CD8-positive, alpha-beta memory T cell (primary cell): Measurements from ENCODE around the gene ELMO1. TPM values are rescaled to one million over a fixed set of nuclear protein-coding genes. Genes with fewer than 3 reads are reported as not detected.

Experiments used
- CTCF ChIA-PET: fragments of 350-600 bp; sonication (Branson Sonifier 250); formaldehyde crosslinking; loops from one replicate; lab custom pipeline; 2021; ENCODE audit warnings: antibody characterized with exemption; lab: Charles Lee
- POLR2A ChIA-PET: fragments of 350-600 bp; sonication (Branson Sonifier 250); formaldehyde crosslinking; loops from one replicate; lab custom pipeline; 2021; ENCODE audit warnings: antibody characterized with exemption; lab: Charles Lee
- DNase-seq, 5 donors: peaks; one replicate each; pipeline versions ENCODE4 v3.0.0 to v3.0.0-alpha.2; 2020 to 2022; ENCODE audit warnings: mixed read lengths in 1 of 5
- H3K27ac ChIP-seq: one replicate; pipeline ENCODE4 v1.7.0; 2013; ENCODE audit warnings: low read depth, mild to moderate bottlenecking, low read length, moderate library complexity
- H3K27me3 ChIP-seq: 2 replicates; pipeline ENCODE4 v1.7.0; 2013; ENCODE audit warnings: low read length, mild to moderate bottlenecking; ENCODE audit not compliant: insufficient read depth, poor library complexity, severe bottlenecking
- H3K36me3 ChIP-seq: 2 replicates; pipeline ENCODE4 v1.7.0; 2013; ENCODE audit warnings: mild to moderate bottlenecking, low read length, moderate library complexity; ENCODE audit not compliant: insufficient read depth
- H3K4me1 ChIP-seq: 2 replicates; pipeline ENCODE4 v1.7.0; 2013; ENCODE audit warnings: mild to moderate bottlenecking, low read length, moderate library complexity; ENCODE audit not compliant: insufficient read depth
- H3K4me3 ChIP-seq: 2 replicates; pipeline ENCODE4 v1.7.0; 2013; ENCODE audit warnings: mild to moderate bottlenecking, low read length
- H3K9me3 ChIP-seq: 2 replicates; pipeline ENCODE4 v1.7.0; 2013; ENCODE audit warnings: mild to moderate bottlenecking, low read length
- H3K27ac Mint-ChIP-seq, 8 donors: one replicate each; pipeline ENCODE4 v1.8.0; 2020 to 2021; ENCODE audit warnings: mixed read lengths in 8 of 8, mild to moderate bottlenecking in 6 of 8, inconsistent platforms in 3 of 8, moderate library complexity in 3 of 8
- H3K27me3 Mint-ChIP-seq, 2 donors: one replicate each; pipeline ENCODE4 v1.8.0; 2020 to 2021; ENCODE audit warnings: mixed read lengths in 2 of 2, mild to moderate bottlenecking in 1 of 2, moderate library complexity in 1 of 2
- H3K36me3 Mint-ChIP-seq, 3 donors: one replicate each; pipeline ENCODE4 v1.8.0; 2020 to 2021; ENCODE audit warnings: mixed read lengths in 3 of 3, inconsistent platforms in 1 of 3, mild to moderate bottlenecking in 1 of 3
- H3K4me1 Mint-ChIP-seq, 3 donors: one replicate each; pipeline ENCODE4 v1.8.0; 2020 to 2021; ENCODE audit warnings: mixed read lengths in 3 of 3, inconsistent platforms in 1 of 3, mild to moderate bottlenecking in 1 of 3
- H3K4me3 Mint-ChIP-seq, 7 donors: one replicate each; pipeline ENCODE4 v1.8.0; 2020 to 2021; ENCODE audit warnings: mixed read lengths in 7 of 7, mild to moderate bottlenecking in 6 of 7, moderate library complexity in 4 of 7, inconsistent platforms in 2 of 7
- H3K9me3 Mint-ChIP-seq, 5 donors: one replicate each; pipeline ENCODE4 v1.8.0; 2020 to 2022; ENCODE audit warnings: mixed read lengths in 5 of 5, mild to moderate bottlenecking in 3 of 5, moderate library complexity in 2 of 5, inconsistent platforms in 1 of 5
- polyA plus RNA-seq: library from polyadenylated mRNA; unstranded; fragments of 300-500 nt; fragmentation: Illumina TruSeq; gene quantifications from one replicate; pipeline ENCODE4 v1.2.3, GENCODE V29; 2021
- total RNA-seq, 2 experiments: library from RNA; stranded (reverse); gene quantifications; one replicate each; pipeline ENCODE4 v1.2.3, GENCODE V29; 2021

The ELMO1 gene
- total and polyA plus RNA-seq, 3 experiments from 2014 or later, result 65.6 to 74.4 (median 66.2) TPM

DNA sequence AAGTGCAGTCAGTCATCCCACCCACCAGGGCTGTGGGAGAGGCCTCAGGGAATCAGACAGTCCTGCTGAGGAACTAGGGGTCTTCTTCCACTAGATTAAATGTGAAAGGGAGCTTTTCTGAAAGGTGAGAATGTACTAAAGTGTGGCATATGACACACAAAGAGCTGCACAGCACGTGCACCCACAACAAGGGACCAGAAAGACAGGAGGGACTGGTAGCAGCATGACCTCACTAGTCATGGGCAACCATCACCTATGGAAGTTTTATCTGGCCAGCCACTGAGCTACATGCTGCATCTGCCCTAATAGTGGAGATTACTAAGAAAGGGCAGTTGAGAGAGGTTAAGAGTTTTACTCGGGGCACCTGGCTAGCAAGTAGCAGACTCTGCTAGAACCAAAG lies 519.9 kb downstream of the ELMO1 start:
- Mint-ChIP-seq H3K27me3 (no peaks in the 10 kb centered on the region), H3K9me3 (peaks cover 0 to 11% (median 6%) of the 10 kb centered on the region in 5 donors), H3K27ac (peak overlapping the region in 1 of 8 donors; percentile 48), H3K36me3 (peaks cover 25 to 44% (median 26%) of the 10 kb centered on the region in 3 donors), H3K4me3 (no peak overlapping the region), H3K4me1 (peaks cover 14 to 42% (median 15%) of the 10 kb centered on the region in 3 donors)
- H3K27ac ChIP-seq, result no peak overlapping the region
- H3K4me1 ChIP-seq, result no peaks in the 10 kb centered on the region
- H3K9me3 ChIP-seq, result no peaks in the 10 kb centered on the region
- no peak overlapping the region for H3K4me3 ChIP-seq
- no peaks in the 10 kb centered on the region for H3K36me3 ChIP-seq
- DNase-seq, result no peak
- POLR2A ChIA-PET, result no interaction called here
- CTCF ChIA-PET, result no interaction called here
- H3K27me3 ChIP-seq, result no peaks in the 10 kb centered on the region

DNA sequence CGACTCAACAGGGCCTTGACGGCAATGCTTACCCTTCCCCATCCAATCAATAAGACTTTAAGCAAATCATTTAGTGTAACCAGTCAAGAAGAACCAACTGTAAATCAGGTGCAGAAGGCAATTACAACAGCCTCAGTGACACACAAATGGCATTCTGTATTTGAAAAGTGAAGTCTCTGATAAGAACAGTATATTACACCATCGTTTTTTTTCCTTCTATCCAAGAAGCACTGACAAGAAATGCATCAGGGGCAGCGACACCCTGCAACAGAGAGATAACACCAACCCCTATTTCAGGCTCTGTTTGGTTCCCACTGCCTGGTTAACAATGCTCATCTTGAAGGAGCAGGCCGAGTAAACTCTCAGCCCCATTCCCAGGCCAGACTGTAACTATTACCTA lies 520.4 kb downstream of the ELMO1 start:
- Mint-ChIP-seq H3K36me3 (peaks cover 21 to 40% (median 24%) of the 10 kb centered on the region in 3 donors), H3K4me1 (peaks cover 11 to 38% (median 13%) of the 10 kb centered on the region in 3 donors), H3K27me3 (no peaks in the 10 kb centered on the region), H3K9me3 (peaks cover 0 to 7% (median 4%) of the 10 kb centered on the region in 5 donors), H3K4me3 (no peak overlapping the region), H3K27ac (peak overlapping the region in 3 of 8 donors; percentile 20 to 81 (median 61))
- Histone ChIP-seq H3K4me3 (no peak overlapping the region), H3K9me3 (no peaks in the 10 kb centered on the region), H3K27ac (no peak overlapping the region), H3K4me1 (no peaks in the 10 kb centered on the region), H3K27me3 (no peaks in the 10 kb centered on the region), H3K36me3 (no peaks in the 10 kb centered on the region)
- ChIA-PET POLR2A (no interaction called here), CTCF (no interaction called here)
- no peak for DNase-seq

DNA sequence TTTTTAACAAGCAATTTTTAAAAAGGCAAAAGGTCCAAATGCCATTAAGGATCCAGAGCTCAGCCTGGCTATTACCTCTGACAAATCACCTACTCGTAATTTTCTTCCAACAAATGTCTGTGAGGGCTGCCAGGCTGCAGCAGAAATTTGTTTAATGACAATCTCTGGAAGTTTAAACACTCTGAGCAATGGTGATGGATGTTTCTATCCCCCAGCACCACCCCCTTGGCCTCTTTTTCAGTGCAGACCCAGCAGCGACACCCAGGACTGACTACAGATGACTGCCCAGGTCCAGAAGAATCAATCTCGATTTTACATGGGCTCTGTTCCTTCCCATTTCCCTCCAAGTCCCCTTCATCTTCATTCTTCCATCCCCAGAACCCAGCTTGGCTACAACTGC lies 523.0 kb downstream of the ELMO1 start:
- H3K4me3 Mint-ChIP-seq, result no peak overlapping the region
- CTCF ChIA-PET, result no interaction called here

DNA sequence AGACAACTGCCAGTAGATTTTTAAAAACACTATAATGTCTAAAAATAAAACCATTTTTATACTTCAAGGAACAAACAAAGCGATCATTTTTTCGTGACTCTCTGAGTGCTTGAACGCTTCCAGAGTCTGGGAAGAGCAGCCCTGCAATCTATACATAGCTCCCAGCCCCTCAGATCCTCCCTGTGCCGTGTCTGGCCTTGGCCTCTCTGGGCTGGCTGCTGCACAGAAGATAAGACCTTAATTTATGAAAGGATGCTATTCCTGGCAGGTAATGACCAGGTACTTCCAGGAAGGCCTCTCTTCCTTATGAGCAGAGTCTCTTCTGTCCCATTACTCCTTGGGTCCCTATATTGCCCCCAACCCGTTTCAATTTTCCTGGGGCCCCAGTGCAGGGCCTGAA lies 523.5 kb downstream of the ELMO1 start:
- H3K4me1 ChIP-seq, result no peaks in the 10 kb centered on the region
- no peak overlapping the region for H3K27ac ChIP-seq
- Mint-ChIP-seq H3K9me3 (peaks cover 0 to 16% (median 10%) of the 10 kb centered on the region in 5 donors), H3K27me3 (no peaks in the 10 kb centered on the region), H3K4me1 (peaks cover 0 to 38% (median 8%) of the 10 kb centered on the region in 3 donors), H3K27ac (no peak overlapping the region), H3K4me3 (no peak overlapping the region), H3K36me3 (peaks cover 17 to 39% (median 22%) of the 10 kb centered on the region in 3 donors)
- H3K36me3 ChIP-seq, result no peaks in the 10 kb centered on the region
- no peaks in the 10 kb centered on the region for H3K9me3 ChIP-seq
- H3K27me3 ChIP-seq, result no peaks in the 10 kb centered on the region
- no peak for DNase-seq
- CTCF ChIA-PET, result no interaction called here
- POLR2A ChIA-PET, result no interaction called here
- H3K4me3 ChIP-seq, result no peak overlapping the region

More for the DNA sequence above, 523.0 kb downstream of the ELMO1 start:
- no peaks in the 10 kb centered on the region for H3K9me3 ChIP-seq
- no peak overlapping the region for H3K4me3 ChIP-seq
- no peak for DNase-seq
- Mint-ChIP-seq H3K4me1 (peaks cover 0 to 34% (median 8%) of the 10 kb centered on the region in 3 donors), H3K9me3 (peaks cover 0 to 16% (median 10%) of the 10 kb centered on the region in 5 donors), H3K27me3 (no peaks in the 10 kb centered on the region), H3K36me3 (peaks cover 16 to 40% (median 23%) of the 10 kb centered on the region in 3 donors), H3K27ac (peak overlapping the region in 3 of 8 donors; percentile 54 to 80 (median 72))
- POLR2A ChIA-PET, result no interaction called here
- H3K27ac ChIP-seq, result no peak overlapping the region
- H3K36me3 ChIP-seq, result no peaks in the 10 kb centered on the region
- no peaks in the 10 kb centered on the region for H3K27me3 ChIP-seq
- H3K4me1 ChIP-seq, result no peaks in the 10 kb centered on the region

DNA sequence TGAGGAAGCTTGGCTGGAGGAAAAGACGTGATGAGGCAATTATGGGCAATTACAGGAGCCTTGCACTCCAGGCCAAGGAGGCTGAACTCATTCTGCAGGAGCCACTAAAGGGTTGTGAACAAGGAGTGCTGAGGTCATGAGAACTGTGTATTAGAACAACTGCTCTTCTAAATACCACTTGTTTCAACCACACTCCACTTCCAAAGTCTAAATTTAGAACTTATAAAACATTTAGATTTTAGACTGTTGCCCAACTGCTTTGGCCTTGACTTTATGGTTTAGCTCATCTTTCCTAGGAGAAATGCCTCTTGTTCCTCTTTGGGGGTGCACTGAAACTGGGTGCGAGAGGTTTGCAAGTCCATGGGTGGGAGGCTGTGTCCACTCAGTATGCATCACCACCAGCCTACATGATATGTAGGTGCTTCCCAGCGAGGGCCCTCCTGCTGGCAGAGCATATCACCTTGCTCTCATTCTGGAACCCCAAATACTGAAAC lies 524.7 kb downstream of the ELMO1 start:
- Histone ChIP-seq H3K4me3 (no peak overlapping the region), H3K4me1 (no peaks in the 10 kb centered on the region), H3K36me3 (no peaks in the 10 kb centered on the region), H3K27ac (no peak overlapping the region), H3K9me3 (no peaks in the 10 kb centered on the region), H3K27me3 (no peaks in the 10 kb centered on the region)
- CTCF ChIA-PET, result no interaction called here
- POLR2A ChIA-PET, result no interaction called here
- peaks cover 15 to 39% (median 19%) of the 10 kb centered on the region in 3 donors for H3K36me3 Mint-ChIP-seq
- peak overlapping the region in 1 of 8 donors; percentile 66 for H3K27ac Mint-ChIP-seq
- peaks cover 5 to 39% (median 7%) of the 10 kb centered on the region in 3 donors for H3K4me1 Mint-ChIP-seq
- peaks cover 0 to 16% (median 10%) of the 10 kb centered on the region in 5 donors for H3K9me3 Mint-ChIP-seq
- H3K4me3 Mint-ChIP-seq, result no peak overlapping the region
- no peak for DNase-seq
- no peaks in the 10 kb centered on the region for H3K27me3 Mint-ChIP-seq

DNA sequence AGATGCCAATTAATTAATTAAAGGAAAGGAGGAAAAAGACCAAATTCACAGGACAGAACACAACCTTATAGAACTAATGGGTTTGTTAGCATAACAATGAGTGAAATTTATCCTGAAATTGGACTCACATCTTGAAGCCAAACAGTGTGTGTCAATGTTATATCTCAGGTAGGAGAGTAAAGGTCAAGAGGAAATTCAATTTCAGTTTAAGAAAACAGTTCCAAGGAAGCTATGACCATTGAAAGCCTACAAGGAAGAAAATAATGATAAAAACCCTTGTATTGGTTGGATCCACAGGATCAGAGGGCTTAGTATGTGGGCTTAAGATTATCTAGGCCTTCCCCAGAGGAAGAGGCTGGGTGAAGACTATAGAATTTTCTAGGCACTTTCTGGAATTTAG lies 525.5 kb downstream of the ELMO1 start:
- no peaks in the 10 kb centered on the region for H3K4me1 ChIP-seq
- DNase-seq, result no peak
- Mint-ChIP-seq H3K27ac (no peak overlapping the region), H3K9me3 (peaks cover 0 to 16% (median 10%) of the 10 kb centered on the region in 5 donors), H3K4me1 (peaks cover 5 to 31% (median 7%) of the 10 kb centered on the region in 3 donors), H3K4me3 (no peak overlapping the region), H3K27me3 (no peaks in the 10 kb centered on the region), H3K36me3 (peaks cover 15 to 39% (median 19%) of the 10 kb centered on the region in 3 donors)
- no peaks in the 10 kb centered on the region for H3K36me3 ChIP-seq
- H3K9me3 ChIP-seq, result no peaks in the 10 kb centered on the region
- ChIA-PET CTCF (no interaction called here), POLR2A (no interaction called here)
- no peak overlapping the region for H3K4me3 ChIP-seq
- no peaks in the 10 kb centered on the region for H3K27me3 ChIP-seq
- H3K27ac ChIP-seq, result no peak overlapping the region

DNA sequence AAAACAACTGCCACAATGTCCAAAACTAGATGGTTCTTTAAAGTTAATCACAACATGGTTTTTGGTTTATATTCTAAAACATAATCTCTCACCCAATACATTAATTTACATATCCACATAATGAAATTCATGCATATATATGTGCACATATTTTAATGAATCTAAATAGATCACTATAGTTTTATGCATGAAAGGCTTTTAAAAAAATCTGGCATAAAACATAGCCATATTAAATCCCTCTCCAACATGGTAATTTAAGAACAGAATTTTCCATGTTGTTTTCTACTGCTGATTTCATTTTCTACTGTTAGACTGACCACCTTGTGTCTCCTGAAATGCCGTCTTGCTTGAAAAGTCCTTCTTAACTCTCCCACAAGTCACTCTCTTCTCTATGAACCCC lies 528.2 kb downstream of the ELMO1 start:
- no peak overlapping the region for H3K27ac ChIP-seq
- H3K4me3 ChIP-seq, result no peak overlapping the region
- H3K36me3 Mint-ChIP-seq, result peaks cover 21 to 39% (median 21%) of the 10 kb centered on the region in 3 donors
- POLR2A ChIA-PET, result no interaction called here
- no peak for DNase-seq
- H3K27ac Mint-ChIP-seq, result no peak overlapping the region
- H3K4me1 Mint-ChIP-seq, result peaks cover 6 to 28% (median 7%) of the 10 kb centered on the region in 3 donors
- CTCF ChIA-PET, result no interaction called here
- H3K9me3 ChIP-seq, result no peaks in the 10 kb centered on the region
- peaks cover 0 to 16% (median 10%) of the 10 kb centered on the region in 5 donors for H3K9me3 Mint-ChIP-seq
- no peaks in the 10 kb centered on the region for H3K4me1 ChIP-seq
- H3K4me3 Mint-ChIP-seq, result no peak overlapping the region
- H3K27me3 Mint-ChIP-seq, result no peaks in the 10 kb centered on the region
- no peaks in the 10 kb centered on the region for H3K27me3 ChIP-seq
- no peaks in the 10 kb centered on the region for H3K36me3 ChIP-seq

DNA sequence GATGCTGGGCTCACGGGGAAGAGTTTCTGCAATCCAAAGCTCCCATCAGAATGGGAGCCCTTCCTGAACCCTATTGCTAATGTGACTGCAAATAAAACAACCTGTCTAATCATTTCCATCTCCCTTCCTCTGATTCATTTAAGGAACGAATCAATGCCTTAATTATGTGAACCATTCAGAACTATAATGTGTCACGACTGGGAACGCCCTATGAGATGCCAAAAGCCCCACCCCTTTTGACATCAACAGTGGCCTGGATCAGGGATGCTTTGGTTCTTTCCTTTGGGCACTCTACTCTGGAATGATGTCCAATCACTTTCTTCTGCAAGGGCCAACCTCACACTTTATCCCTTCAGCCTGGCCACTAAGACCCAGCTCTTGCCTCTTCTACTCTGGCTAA lies 528.9 kb downstream of the ELMO1 start:
- no peaks in the 10 kb centered on the region for H3K27me3 Mint-ChIP-seq
- POLR2A ChIA-PET, result no interaction called here
- peaks cover 21 to 32% (median 25%) of the 10 kb centered on the region in 3 donors for H3K36me3 Mint-ChIP-seq
- H3K27ac Mint-ChIP-seq, result peak overlapping the region in 2 of 8 donors; percentile 16 to 51
- no peak overlapping the region for H3K27ac ChIP-seq
- no peaks in the 10 kb centered on the region for H3K9me3 ChIP-seq
- peaks cover 5 to 27% (median 8%) of the 10 kb centered on the region in 3 donors for H3K4me1 Mint-ChIP-seq
- H3K36me3 ChIP-seq, result no peaks in the 10 kb centered on the region
- no peak overlapping the region for H3K4me3 ChIP-seq
- no peak for DNase-seq
- H3K9me3 Mint-ChIP-seq, result peaks cover 0 to 16% (median 10%) of the 10 kb centered on the region in 5 donors
- CTCF ChIA-PET, result no interaction called here
- no peaks in the 10 kb centered on the region for H3K27me3 ChIP-seq
- H3K4me1 ChIP-seq, result no peaks in the 10 kb centered on the region
- H3K4me3 Mint-ChIP-seq, result no peak overlapping the region
